Spleen (tissue), 7 donors: ENCODE measurements around the gene WSCD1.

Source experiments
- CTCF ChIP-seq, 11 experiments: fragments of 200-600 bp in 7 of 11; fragments of 450-650 bp in 4 of 11; sonication (generic) in 4 of 11; IDR thresholded peaks in 8 of 11; conservative IDR thresholded peaks in 3 of 11; 1 replicate in 7 of 11; 2 replicates in 4 of 11; pipeline versions ENCODE4 v1.4.0 to v1.8.0; 2016 to 2021; ENCODE audit warnings: antibody characterized with exemption in 11 of 11, inconsistent platforms in 4 of 11, mild to moderate bottlenecking in 1 of 11
- POLR2A ChIP-seq, 3 donors: fragments of 450-650 bp; IDR thresholded peaks; one replicate each; pipeline ENCODE4 v1.5.1; 2017; ENCODE audit warnings: antibody characterized with exemption in 3 of 3, mild to moderate bottlenecking in 1 of 3
- donor health status: DM: no; HTN: no; CAD: no; lungs with moderate emphysema.
- donor health status: DM: no; HTN: no; CAD: no.
- donor health status: DM: no; HTN: no; CAD: no.

- TF ChIP-seq CTCF (IDR thresholded peaks at IDR 0.05 in 8 of 11, conservative IDR thresholded peaks at IDR 0.05 in 3 of 11) (no peak), POLR2A (IDR thresholded peaks at IDR 0.05) (no peak)
Observed at GRCh38 chr17:6084311-6085161, 14.4 kb downstream of the WSCD1 start.
